Right atrium auricular region (tissue), 2 donors: ENCODE measurements around the gene B4GALT2. TPM values are rescaled to one million over a fixed set of nuclear protein-coding genes. Genes with fewer than 3 reads are reported as not detected.

Experiments used
- DNase-seq: peaks from one replicate; pipeline ENCODE4 v3.0.0-alpha.2; 2019; ENCODE audit warnings: low spot score
- H3K27ac ChIP-seq, 2 donors: fragments of 200-600 bp; sonication (generic); 1 replicate in 1 of 2; 2 replicates in 1 of 2; pipeline ENCODE4 v1.5.1; 2016 to 2019
- H3K27me3 ChIP-seq, 2 donors: fragments of 200-600 bp; sonication (generic); one replicate each; pipeline versions ENCODE4 v1.5.1 to v1.6.0; 2017 to 2019
- H3K36me3 ChIP-seq: fragments of 200-600 bp; sonication (generic); one replicate; pipeline ENCODE4 v1.5.1; 2016
- H3K4me1 ChIP-seq, 2 donors: fragments of 200-600 bp; sonication (generic); one replicate each; pipeline versions ENCODE4 v1.5.1 to v1.6.0; 2017 to 2019
- H3K4me3 ChIP-seq, 2 donors: fragments of 200-600 bp; sonication (generic); 1 replicate in 1 of 2; 2 replicates in 1 of 2; pipeline ENCODE4 v1.5.1; 2017 to 2019; ENCODE audit warnings: mild to moderate bottlenecking in 1 of 2, moderate library complexity in 1 of 2
- H3K9me3 ChIP-seq, 2 donors: fragments of 200-600 bp; sonication (generic); one replicate each; pipeline ENCODE4 v1.5.1; 2019
- CTCF ChIP-seq, 2 donors: fragments of 200-600 bp; sonication (generic); IDR thresholded peaks; one replicate each; pipeline ENCODE4 v1.5.1; 2019; ENCODE audit warnings: antibody characterized with exemption in 2 of 2
- total RNA-seq, 2 donors: library from RNA; depleted of rRNA; stranded (reverse); fragments of >200 nt; gene quantifications; one replicate each; pipeline ENCODE4 v1.1.0, GENCODE V29; 2016

Gene B4GALT2
- total RNA-seq, 2 donors from 2014 or later = 33.0 to 48.5 TPM

- Histone ChIP-seq H3K4me1 (peaks cover 0 to 18% of the 10 kb centered on the region in 2 donors), H3K4me3 (no peak overlapping the region), H3K36me3 (no peaks in the 10 kb centered on the region), H3K9me3 (no peaks in the 10 kb centered on the region), H3K27me3 (no peaks in the 10 kb centered on the region), H3K27ac (no peak overlapping the region)
- TF ChIP-seq CTCF (IDR thresholded peaks at IDR 0.05) = no peak
- DNase-seq = no peak
Observed at GRCh38 chr1:44016041-44016889, 37.3 kb downstream of the B4GALT2 start.

GRCh38 chr1:44016890-44017400, 37.9 kb downstream of the B4GALT2 start:
- no peak overlapping the region for H3K27ac ChIP-seq
- DNase-seq = no peak
- no peaks in the 10 kb centered on the region for H3K9me3 ChIP-seq
- TF ChIP-seq CTCF (IDR thresholded peaks at IDR 0.05) = no peak
- H3K4me3 ChIP-seq = no peak overlapping the region
- peaks cover 0 to 23% of the 10 kb centered on the region in 2 donors for H3K4me1 ChIP-seq
- no peaks in the 10 kb centered on the region for H3K36me3 ChIP-seq
- no peaks in the 10 kb centered on the region for H3K27me3 ChIP-seq

GRCh38 chr1:44019466-44019948, 40.5 kb downstream of the B4GALT2 start:
- Histone ChIP-seq H3K4me1 (peaks cover 0 to 21% of the 10 kb centered on the region in 2 donors), H3K9me3 (no peaks in the 10 kb centered on the region), H3K4me3 (no peak overlapping the region), H3K27me3 (no peaks in the 10 kb centered on the region), H3K27ac (no peak overlapping the region), H3K36me3 (no peaks in the 10 kb centered on the region)
- no peak for DNase-seq
- no peak for TF ChIP-seq CTCF (IDR thresholded peaks at IDR 0.05)

- TF ChIP-seq CTCF (IDR thresholded peaks at IDR 0.05) = no peak
- Histone ChIP-seq H3K4me1 (peaks cover 0 to 12% of the 10 kb centered on the region in 2 donors), H3K27ac (no peak overlapping the region), H3K4me3 (no peak overlapping the region), H3K9me3 (no peaks in the 10 kb centered on the region), H3K27me3 (no peaks in the 10 kb centered on the region), H3K36me3 (no peaks in the 10 kb centered on the region)
- no peak for DNase-seq
Observed at GRCh38 chr1:44020464-44020863, 41.5 kb downstream of the B4GALT2 start.

GRCh38 chr1:44021156-44021555, 42.1 kb downstream of the B4GALT2 start:
- Histone ChIP-seq H3K9me3 (no peaks in the 10 kb centered on the region), H3K27ac (no peak overlapping the region), H3K4me3 (no peak overlapping the region), H3K4me1 (peaks cover 0 to 6% of the 10 kb centered on the region in 2 donors), H3K27me3 (no peaks in the 10 kb centered on the region), H3K36me3 (no peaks in the 10 kb centered on the region)
- no peak for DNase-seq
- TF ChIP-seq CTCF (IDR thresholded peaks at IDR 0.05) = no peak
